Glutamatergic neuron (in vitro differentiated cells): ENCODE measurements around the gene CACNA1H. TPM values are rescaled to one million over a fixed set of nuclear protein-coding genes. Genes with fewer than 3 reads are reported as not detected.
"Not testable (repeated sequence)": the region's sequence is repeated elsewhere in the genome, so short reads cannot be mapped to it uniquely, and the experiment has no call there.

Source experiments
- DNase-seq: peaks from one replicate; pipeline ENCODE4 v3.0.0; 2022
- H3K27ac Mint-ChIP-seq: one replicate; pipeline ENCODE4 v1.8.0; 2020; ENCODE audit warnings: mild to moderate bottlenecking, mixed read lengths, inconsistent platforms; ENCODE audit not compliant: unreplicated experiment
- H3K27me3 Mint-ChIP-seq: one replicate; pipeline ENCODE4 v1.8.0; 2020; ENCODE audit warnings: mild to moderate bottlenecking, moderate library complexity, mixed read lengths, inconsistent platforms; ENCODE audit not compliant: unreplicated experiment
- H3K36me3 Mint-ChIP-seq: one replicate; pipeline ENCODE4 v1.8.0; 2020; ENCODE audit warnings: mild to moderate bottlenecking, mixed read lengths, inconsistent platforms; ENCODE audit not compliant: unreplicated experiment
- H3K4me1 Mint-ChIP-seq: one replicate; pipeline ENCODE4 v1.8.0; 2020; ENCODE audit warnings: mild to moderate bottlenecking, low read depth, mixed read lengths, inconsistent platforms; ENCODE audit not compliant: unreplicated experiment
- H3K4me3 Mint-ChIP-seq: one replicate; pipeline ENCODE4 v1.8.0; 2020; ENCODE audit warnings: mild to moderate bottlenecking, mixed read lengths, inconsistent platforms; ENCODE audit not compliant: unreplicated experiment
- H3K9me3 Mint-ChIP-seq: one replicate; pipeline ENCODE4 v1.8.0; 2020; ENCODE audit warnings: mild to moderate bottlenecking, moderate library complexity, mixed read lengths, inconsistent platforms; ENCODE audit not compliant: unreplicated experiment
- total RNA-seq: library from RNA; stranded (reverse); fragmentation: NEBNext Ultra II Directional; extraction: Animal tissue kit (Norgen Biotek cat#: 25700); gene quantifications from one replicate; pipeline ENCODE4 v1.2.1, GENCODE V29; 2021; ENCODE audit not compliant: unreplicated experiment
- TF ChIP-seq, protein P1 (sequence below): fragments of 200-600 bp; sonication (generic); IDR thresholded peaks from one replicate; pipeline ENCODE4 v1.5.0; 2021; ENCODE audit not compliant: partially characterized antibody, unreplicated experiment

Gene CACNA1H
- total RNA-seq, 1 donor from 2014 or later: 161 TPM

DNA sequence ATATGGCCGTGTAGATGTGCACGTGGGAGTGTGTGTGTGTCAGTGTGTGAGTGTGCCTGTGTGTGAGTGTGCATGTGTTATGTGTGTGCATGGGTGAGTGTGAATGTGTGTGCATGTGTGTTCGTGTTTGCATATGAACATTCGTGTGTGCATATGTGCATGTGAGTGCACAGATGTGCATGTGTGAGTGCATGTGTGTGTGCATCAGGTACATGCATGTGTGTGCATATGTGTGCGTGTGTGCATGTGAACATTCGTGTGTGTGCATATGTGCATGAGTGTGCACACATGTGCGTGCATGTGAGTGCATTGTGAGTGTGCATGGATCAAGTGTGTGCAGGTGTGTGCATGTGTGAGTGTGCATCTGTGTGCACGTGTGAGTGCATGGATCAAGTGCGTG is 85.1 kb downstream of the CACNA1H start:
- no peak overlapping the region for H3K4me3 Mint-ChIP-seq

DNA sequence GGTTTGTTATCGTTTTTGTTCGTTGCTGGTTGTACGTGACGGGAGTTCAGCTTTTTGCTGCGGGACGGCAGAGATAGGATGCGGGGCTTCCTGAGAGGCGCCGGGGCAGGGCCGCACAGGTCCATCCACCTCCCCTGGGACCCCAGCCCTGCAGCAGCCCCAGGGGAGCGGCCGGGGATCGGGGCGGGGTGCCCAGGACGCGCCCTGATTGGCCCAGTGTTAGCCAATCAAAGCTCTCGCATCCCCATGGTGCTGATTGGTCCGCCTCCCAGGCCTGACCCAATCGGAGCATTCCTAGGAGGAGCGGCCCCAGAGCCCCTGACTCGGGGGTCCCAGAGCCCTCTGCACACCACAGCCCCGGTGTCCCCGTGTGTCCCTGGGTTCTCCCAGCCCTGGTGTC is 86.0 kb downstream of the CACNA1H start:
- not testable (repeated sequence) for H3K9me3 Mint-ChIP-seq, H3K4me1 Mint-ChIP-seq, H3K27me3 Mint-ChIP-seq, H3K27ac Mint-ChIP-seq, H3K36me3 Mint-ChIP-seq
- peak; percentile 6 for DNase-seq
- peak overlapping the region; percentile 28 for H3K4me3 Mint-ChIP-seq

More for the DNA sequence above, 85.1 kb downstream of the CACNA1H start:
- TF ChIP-seq, protein P1, sequence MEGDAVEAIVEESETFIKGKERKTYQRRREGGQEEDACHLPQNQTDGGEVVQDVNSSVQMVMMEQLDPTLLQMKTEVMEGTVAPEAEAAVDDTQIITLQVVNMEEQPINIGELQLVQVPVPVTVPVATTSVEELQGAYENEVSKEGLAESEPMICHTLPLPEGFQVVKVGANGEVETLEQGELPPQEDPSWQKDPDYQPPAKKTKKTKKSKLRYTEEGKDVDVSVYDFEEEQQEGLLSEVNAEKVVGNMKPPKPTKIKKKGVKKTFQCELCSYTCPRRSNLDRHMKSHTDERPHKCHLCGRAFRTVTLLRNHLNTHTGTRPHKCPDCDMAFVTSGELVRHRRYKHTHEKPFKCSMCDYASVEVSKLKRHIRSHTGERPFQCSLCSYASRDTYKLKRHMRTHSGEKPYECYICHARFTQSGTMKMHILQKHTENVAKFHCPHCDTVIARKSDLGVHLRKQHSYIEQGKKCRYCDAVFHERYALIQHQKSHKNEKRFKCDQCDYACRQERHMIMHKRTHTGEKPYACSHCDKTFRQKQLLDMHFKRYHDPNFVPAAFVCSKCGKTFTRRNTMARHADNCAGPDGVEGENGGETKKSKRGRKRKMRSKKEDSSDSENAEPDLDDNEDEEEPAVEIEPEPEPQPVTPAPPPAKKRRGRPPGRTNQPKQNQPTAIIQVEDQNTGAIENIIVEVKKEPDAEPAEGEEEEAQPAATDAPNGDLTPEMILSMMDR: no peak
- DNase-seq: no peak
- Mint-ChIP-seq H3K4me1 (peaks cover 4% of the 10 kb centered on the region), H3K27ac (no peak overlapping the region), H3K36me3 (no peaks in the 10 kb centered on the region), H3K27me3 (peaks cover 5% of the 10 kb centered on the region), H3K9me3 (peaks cover 8% of the 10 kb centered on the region)

DNA sequence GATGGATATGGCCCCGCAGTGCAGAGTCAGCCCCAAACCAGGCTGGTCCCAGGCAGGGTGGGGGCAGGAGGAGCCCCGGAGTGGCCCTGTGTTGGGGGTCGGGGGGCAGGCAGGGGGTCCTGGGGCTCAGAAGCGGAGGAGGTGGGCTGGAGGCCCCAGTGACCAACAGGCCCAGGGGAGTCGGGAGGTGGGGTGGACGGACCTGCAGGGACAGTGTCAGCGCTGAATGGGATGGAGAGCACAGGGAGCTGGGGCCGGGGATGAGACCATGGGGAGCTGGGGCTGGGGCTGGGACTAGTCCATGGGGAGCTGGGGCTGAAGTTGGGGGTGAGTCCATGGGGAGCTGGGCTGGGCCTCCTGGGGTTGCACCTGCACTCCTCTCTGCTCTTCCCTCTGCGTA is 86.7 kb downstream of the CACNA1H start:
- H3K9me3 Mint-ChIP-seq, H3K4me1 Mint-ChIP-seq, H3K36me3 Mint-ChIP-seq, H3K4me3 Mint-ChIP-seq, H3K27ac Mint-ChIP-seq, H3K27me3 Mint-ChIP-seq: not testable (repeated sequence)
- peak; percentile 16 for DNase-seq

DNA sequence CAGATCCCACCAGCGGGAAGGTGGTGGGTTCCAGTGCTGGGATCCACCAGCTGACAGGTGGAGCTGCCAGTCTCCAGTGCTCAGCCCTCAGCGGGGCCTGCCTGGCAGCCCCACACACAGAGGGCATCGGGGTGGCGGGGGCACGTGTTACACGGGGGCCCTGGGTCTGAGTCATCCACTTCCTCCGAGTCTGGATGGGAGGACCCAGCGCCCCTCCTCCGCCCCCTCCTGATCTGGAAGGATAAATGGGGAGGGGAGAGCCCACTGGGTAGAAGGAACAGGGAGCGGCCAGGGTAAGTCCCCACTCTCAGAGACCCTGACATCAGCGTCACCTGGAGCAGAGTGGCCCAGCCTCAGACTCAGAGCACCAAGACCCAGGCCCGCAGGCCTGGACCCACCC is 87.5 kb downstream of the CACNA1H start, which contains the start of gene TPSAB1:
Gene TPSAB1, plus strand, starts transcription at position 270 of the 400 bp plus-strand sequence. CDS start 234 bp downstream, outside the sequence.
- not testable (repeated sequence) for H3K9me3 Mint-ChIP-seq, H3K27me3 Mint-ChIP-seq, H3K4me3 Mint-ChIP-seq, H3K27ac Mint-ChIP-seq, H3K4me1 Mint-ChIP-seq, H3K36me3 Mint-ChIP-seq
- DNase-seq: peak; percentile 16

DNA sequence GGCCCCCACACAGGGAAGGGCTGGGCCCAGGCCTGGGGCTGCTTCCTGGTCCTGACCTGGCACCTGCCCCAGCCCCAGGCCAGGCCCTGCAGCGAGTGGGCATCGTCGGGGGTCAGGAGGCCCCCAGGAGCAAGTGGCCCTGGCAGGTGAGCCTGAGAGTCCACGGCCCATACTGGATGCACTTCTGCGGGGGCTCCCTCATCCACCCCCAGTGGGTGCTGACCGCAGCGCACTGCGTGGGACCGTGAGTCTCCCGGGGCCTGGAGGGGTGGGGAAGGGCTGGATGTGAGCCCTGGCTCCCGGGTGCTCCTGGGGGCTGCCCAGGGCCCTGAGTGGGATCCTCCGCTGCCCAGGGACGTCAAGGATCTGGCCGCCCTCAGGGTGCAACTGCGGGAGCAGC is 88.2 kb downstream of the CACNA1H start:
- H3K36me3 Mint-ChIP-seq, H3K27ac Mint-ChIP-seq, H3K4me1 Mint-ChIP-seq, H3K27me3 Mint-ChIP-seq, H3K9me3 Mint-ChIP-seq, H3K4me3 Mint-ChIP-seq: not testable (repeated sequence)
- peak; percentile 8 for DNase-seq

DNA sequence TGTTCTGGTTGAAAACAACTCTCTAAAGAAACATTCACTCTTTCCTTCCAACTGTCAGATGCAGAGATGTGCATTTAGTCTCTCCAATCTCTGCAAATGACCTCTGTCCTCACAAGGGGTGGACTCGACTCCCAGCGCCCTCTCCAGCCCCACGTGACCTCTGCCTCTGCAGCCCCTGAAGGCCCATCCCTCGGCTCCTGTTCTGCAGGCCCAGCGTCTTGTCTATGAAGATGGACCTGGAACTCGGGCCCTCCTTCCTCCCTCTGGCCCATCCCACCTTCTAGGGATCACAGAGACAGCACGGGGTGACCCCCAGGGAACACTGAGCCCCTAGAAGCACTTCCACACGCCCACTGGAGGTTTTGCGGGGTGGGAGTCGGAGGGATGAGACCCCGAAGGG is 90.5 kb downstream of the CACNA1H start:
- H3K9me3 Mint-ChIP-seq: not testable (repeated sequence)
- H3K27me3 Mint-ChIP-seq: peaks cover 15% of the 10 kb centered on the region

DNA sequence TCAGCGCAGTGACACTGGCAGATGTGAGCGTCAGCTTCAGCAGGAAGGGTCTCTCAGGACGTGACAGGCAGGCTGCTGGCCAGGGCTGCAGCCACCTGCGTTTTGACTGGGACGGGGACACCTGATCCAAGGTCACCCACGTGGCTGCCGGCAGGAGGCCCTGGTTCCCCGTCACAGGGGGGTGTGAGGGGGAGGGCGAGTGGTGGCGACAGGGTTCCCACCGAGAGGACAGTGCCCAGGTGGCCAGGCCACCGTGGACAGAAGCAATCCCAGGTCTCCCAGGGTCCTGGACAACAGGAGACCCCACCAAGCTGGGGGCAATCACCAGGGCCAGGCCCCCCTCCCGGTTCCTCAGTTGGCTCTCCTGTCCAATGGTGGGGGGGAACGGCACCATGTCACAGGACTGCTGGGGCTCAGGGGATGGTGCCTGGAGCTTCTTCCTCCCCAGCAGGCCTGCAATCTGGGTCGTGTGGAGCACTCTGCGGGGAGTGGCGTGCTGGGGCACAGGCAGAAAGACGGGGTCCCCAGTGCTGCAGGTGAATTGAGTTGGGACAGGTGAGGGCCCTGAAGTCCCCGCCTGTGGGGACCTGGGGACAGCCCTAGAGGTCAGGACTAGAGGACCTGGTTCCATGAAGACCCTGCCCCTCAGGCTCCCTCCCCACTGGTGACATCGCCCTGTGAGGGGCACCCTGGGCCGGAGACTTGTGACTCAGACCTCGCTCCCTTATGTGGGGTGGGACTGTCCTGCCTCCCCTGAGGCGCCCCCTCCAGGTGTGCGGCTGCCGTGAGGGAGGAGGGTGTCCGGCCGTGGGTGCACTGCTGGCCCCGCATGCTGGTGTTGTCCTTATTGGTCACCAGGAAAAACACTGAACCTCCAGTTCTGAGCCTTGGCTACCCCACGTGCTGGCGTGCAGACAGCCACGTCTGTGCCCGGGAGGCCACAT is 91.3 kb downstream of the CACNA1H start:
- peaks cover 13% of the 10 kb centered on the region for H3K27me3 Mint-ChIP-seq
- H3K27ac Mint-ChIP-seq, H3K9me3 Mint-ChIP-seq, H3K4me3 Mint-ChIP-seq, H3K4me1 Mint-ChIP-seq, H3K36me3 Mint-ChIP-seq: not testable (repeated sequence)
- peak; percentile 41 for DNase-seq

More for the DNA sequence above, 90.5 kb downstream of the CACNA1H start:
- not testable (repeated sequence) for H3K27ac Mint-ChIP-seq, H3K4me3 Mint-ChIP-seq, H3K4me1 Mint-ChIP-seq, DNase-seq, H3K36me3 Mint-ChIP-seq

DNA sequence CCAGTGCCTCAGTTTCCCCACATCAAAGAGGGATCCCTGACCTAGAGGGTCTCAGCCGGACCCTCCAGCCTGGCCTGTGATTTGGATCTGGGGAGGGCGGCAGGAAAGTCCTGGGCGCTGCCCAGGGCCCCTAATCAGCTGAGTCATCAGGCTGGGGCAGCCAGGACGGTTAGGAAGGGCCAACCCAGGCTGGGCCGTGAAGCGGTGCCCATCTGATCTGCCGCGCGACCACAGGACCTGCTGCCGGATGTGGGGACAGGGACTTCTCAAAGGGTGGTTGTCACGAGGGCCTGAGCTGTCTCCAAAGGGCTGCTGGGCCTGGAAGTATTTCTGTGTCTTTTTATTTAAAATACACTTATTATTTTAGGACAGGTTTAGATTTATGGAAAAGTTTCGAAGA is 92.0 kb downstream of the CACNA1H start:
- H3K9me3 Mint-ChIP-seq: peaks cover 5% of the 10 kb centered on the region

More for the DNA sequence above, 92.0 kb downstream of the CACNA1H start:
- H3K27me3 Mint-ChIP-seq: peaks cover 13% of the 10 kb centered on the region
- H3K4me1 Mint-ChIP-seq: peaks cover 2% of the 10 kb centered on the region
- no peak for DNase-seq
- no peaks in the 10 kb centered on the region for H3K36me3 Mint-ChIP-seq
- no peak overlapping the region for H3K4me3 Mint-ChIP-seq
- TF ChIP-seq, protein P1: no peak
- no peak overlapping the region for H3K27ac Mint-ChIP-seq
